HT-29 (cell line): ENCODE results near the gene NPR3. TPM values are rescaled to one million over a fixed set of nuclear protein-coding genes. Genes with fewer than 3 reads are reported as not detected.

Experiments used
- DNase-seq: peaks from one replicate; pipeline ENCODE4 v3.0.0-alpha.2; 2015; ENCODE audit warnings: low spot score
- total RNA-seq: library from RNA; depleted of rRNA; stranded (reverse); fragments of >200 nt; shearing (Covaris generic); gene quantifications from 2 replicates; pipeline ENCODE4 v1.2.3, GENCODE V29; 2014; rRNA removed

Gene NPR3
- total RNA-seq, 1 experiment from 2014 or later = not detected

GRCh38 chr5:32805971-32806638 lies 95.0 kb downstream of the NPR3 start:
- DNase-seq = no peak

DNA sequence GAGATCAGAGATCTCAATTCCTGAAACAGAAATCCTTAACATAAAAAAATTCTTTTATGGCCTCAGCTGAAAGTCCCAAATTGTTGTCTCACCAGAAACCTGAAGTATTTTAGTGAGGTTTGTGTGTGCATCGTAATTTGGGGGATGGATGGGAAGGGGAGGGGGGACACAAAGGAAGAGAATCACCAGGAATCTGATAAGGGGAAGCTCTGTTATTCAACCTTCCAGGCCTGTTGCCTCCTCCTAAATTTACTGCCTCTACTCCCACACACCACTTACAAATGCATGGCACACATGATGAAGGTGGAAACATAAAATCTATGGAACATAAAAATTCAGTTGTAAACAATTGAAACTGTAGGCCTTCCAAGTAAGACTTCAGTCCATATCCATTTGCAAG lies 97.7 kb downstream of the NPR3 start:
- DNase-seq = no peak

DNA sequence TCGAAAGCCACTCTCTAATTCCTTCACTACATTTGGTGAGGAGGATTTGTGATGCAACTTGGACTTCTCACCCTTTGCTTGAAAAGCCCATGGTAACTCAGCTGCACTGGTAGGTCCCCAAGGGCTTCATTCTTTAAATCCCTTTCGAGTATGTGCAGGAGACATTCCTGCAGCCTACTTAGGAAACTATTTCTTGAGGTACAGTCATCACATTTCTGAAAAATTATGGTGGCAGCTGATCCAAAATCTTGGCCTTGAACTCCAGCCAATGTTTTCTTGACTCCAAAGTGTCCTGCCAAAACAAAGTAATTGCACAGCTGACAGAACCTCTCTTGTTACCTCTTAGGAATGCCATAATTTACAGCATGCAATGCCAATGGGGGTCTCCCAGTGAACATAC lies 99.7 kb downstream of the NPR3 start:
- no peak for DNase-seq

GRCh38 chr5:32812399-32812798 lies 101.3 kb downstream of the NPR3 start:
- no peak for DNase-seq

- DNase-seq = no peak
These were observed 103.0 kb downstream of the NPR3 start for GRCh38 chr5:32814141-32814540.

GRCh38 chr5:32814620-32815019 lies 103.5 kb downstream of the NPR3 start:
- DNase-seq = no peak

- DNase-seq = no peak
These were observed 116.9 kb downstream of the NPR3 start for GRCh38 chr5:32827981-32828380.

DNA sequence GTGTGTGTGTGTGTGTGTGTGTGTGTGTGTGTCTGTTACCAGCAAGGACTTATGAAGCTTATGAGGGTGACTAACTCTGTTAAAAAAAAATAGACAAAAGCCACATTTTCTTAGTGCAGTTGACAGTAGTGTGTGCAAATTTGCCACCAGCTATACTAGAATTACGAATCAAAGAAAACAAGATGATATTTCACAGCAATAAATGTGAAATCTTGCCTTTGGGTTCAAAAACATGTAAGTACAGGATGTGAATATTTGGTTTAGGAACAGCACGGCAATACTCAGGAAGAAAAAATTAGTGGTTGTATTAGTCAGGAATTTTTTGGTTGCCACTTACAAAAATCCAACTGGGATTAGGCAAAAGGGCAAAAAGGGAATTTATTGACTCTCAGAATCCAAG lies 117.4 kb downstream of the NPR3 start:
- no peak for DNase-seq

DNA sequence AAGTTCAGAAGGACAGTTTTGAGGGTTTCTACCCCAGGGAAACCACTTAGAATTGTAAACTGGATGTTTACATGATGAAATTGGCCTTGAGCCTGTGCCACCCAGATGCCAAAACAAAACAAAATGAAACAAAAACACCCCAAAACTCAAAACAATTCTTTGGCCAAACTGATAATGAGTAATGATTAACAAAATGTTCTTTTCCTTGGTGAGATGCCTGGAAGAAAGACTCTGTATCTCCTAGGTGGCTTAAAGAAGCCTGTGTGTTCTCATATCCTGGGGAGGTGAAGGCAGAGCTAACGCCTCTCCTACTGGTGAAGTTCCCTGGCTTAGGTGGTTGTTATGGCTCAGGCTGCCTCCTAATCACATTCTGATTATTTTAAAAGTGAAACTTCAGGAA lies 120.5 kb downstream of the NPR3 start:
- no peak for DNase-seq

GRCh38 chr5:32833127-32833526 lies 122.0 kb downstream of the NPR3 start:
- no peak for DNase-seq

DNA sequence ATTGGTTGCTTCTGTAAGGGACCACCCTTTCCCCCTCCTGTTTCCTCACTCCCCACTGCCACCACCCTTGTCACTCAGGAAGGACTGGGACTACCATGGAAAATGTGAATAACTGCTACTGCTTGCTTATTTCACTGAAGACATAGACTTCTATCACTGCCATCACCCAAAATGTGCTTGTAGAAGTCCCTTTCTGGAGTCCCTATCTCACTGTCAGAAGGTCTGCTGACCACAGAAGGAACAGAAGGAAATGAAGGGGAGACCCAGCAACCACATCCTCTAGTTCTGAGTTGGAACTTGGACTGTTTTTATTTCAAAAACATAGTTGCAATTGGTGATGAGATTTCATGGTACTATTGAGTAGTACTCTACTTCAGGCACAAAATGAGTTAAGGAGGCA lies 122.5 kb downstream of the NPR3 start:
- no peak for DNase-seq

GRCh38 chr5:32834251-32834650 lies 123.1 kb downstream of the NPR3 start:
- DNase-seq = no peak

GRCh38 chr5:32836176-32836575 lies 125.1 kb downstream of the NPR3 start:
- DNase-seq = no peak

DNA sequence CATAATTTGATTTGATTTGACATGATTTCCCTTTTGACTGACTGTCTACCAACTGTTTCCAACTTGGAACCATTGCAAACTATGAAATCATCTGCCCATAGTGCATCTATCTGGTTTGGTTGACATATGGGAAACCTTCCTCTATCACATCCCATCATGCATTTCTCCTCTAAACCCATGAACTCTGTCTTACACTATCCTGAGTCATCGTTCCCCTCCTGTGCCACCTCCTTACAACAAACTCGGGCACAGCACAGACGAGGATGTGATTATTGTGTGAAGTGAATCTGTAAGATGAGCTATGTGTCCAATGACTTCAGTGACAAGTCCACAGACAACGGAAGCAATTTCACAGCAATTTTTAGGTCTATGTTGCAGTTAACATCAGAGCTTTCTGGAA lies 126.1 kb downstream of the NPR3 start:
- no peak for DNase-seq

DNA sequence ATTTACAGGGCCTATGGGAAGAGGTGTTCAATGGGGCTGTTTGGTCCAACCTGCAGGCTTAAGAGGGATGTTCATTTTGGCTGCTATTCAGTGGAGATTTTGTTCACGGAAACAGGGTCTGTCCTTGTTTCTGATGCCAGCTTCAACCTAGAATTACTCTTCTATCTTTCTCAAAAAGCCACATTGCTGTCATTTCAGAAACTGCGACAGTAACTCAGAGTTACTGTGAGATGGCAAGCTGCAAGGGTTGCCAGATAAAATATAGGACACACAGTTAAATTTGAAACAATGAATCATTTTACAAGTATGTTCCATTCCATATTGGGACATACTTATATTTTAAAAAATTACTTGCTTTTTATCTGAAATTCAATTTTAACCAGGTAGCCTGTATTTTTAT lies 128.0 kb downstream of the NPR3 start:
- DNase-seq = no peak

DNA sequence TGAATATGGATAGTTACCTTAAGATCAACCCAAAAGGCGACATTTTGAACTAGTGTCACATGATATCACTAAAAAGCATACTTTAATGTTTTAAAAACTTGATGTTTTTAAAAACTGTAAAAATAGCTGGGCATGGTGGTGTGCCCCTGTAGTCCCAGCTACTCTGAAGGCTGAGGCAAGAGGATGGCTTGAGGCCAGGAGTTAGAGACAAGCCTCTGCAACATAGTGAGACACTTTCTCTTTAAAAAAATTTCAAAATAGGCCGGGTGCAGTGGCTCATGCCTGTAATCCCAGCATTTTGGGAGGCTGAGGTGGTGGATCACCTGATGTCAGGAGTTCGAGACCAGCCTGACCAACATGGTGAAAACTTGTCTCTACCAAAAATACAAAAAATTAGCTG lies 129.5 kb downstream of the NPR3 start:
- no peak for DNase-seq

Other genes starting within 250 kb of the NPR3 start
- 75.2 and 102 TPM in 2 replicates for gene SUB1, start 125.8 kb upstream of the NPR3 start, total RNA-seq